HepG2 (cell line): ENCODE results near the gene DNAI4. TPM values are rescaled to one million over a fixed set of nuclear protein-coding genes. Genes with fewer than 3 reads are reported as not detected.

Experiments used
- ATAC-seq: fragments of 200-7000 bp; cut with Tn5 transposase; 3 replicates; pipeline ENCODE4 v1.9.1; 2020; ENCODE audit warnings: mild to moderate bottlenecking, moderate library complexity
- BruUV-seq: library from RNA; stranded (reverse); fragments of 400-500 nt; replicated peaks from 2 replicates; lab custom pipeline; 2021; lab: Mats Ljungman, UMichigan
- CTCF ChIA-PET: fragments of 300-600 bp; formaldehyde crosslinking; extraction: SDS; loops from one replicate; lab custom pipeline; 2021; ENCODE audit warnings: low total read pairs, inconsistent platforms, low intra/inter-chr PET ratio; lab: Yijun Ruan, JAX
- POLR2A ChIA-PET: fragments of 350-600 bp; sonication (Branson Sonifier 250); formaldehyde crosslinking; loops from one replicate; lab custom pipeline; 2020; ENCODE audit warnings: antibody characterized with exemption, inconsistent platforms; lab: Yijun Ruan, JAX
- DNase-seq: peaks from one replicate; pipeline ENCODE4 v3.0.0-alpha.2; 2015; ENCODE audit warnings: low spot score
- FAIRE-seq: peaks from 3 replicates; lab custom pipeline; 2011; peaks lifted over from hg19 to GRCh38; lab: Jason Lieb, UNC
- H2AFZ ChIP-seq: one replicate; pipeline ENCODE4 v1.6.1; 2011; ENCODE audit warnings: low read length, inconsistent platforms
- H3K27ac ChIP-seq: fragments of 300-600 bp; 3 replicates; pipeline ENCODE4 v1.8.0; 2011; ENCODE audit warnings: mixed run types, mild to moderate bottlenecking, mixed read lengths, low read length, inconsistent platforms; ENCODE audit not compliant: insufficient read depth; ENCODE audit errors: extremely low read length
- H3K27me3 ChIP-seq, 2 experiments: fragments of 200-600 bp in 1 of 2; 2 replicates in 1 of 2; 3 replicates in 1 of 2; pipeline versions ENCODE4 v1.6.0 to v1.8.0; 2011; ENCODE audit warnings: low read length in 2 of 2, mild to moderate bottlenecking in 2 of 2, moderate library complexity in 2 of 2, inconsistent platforms in 1 of 2; ENCODE audit not compliant: insufficient read depth in 2 of 2, control insufficient read depth in 1 of 2
- H3K36me3 ChIP-seq, 2 experiments: fragments of 200-600 bp in 1 of 2; replicated peaks in 1 of 2; 2 replicates in 1 of 2; 3 replicates in 1 of 2; pipeline versions ENCODE4 v1.5.1 to v1.8.0; 2011; ENCODE audit warnings: low read length in 2 of 2, inconsistent platforms in 1 of 2; ENCODE audit not compliant: insufficient read depth in 2 of 2, control insufficient read depth in 1 of 2
- H3K4me1 ChIP-seq: 2 replicates; pipeline ENCODE4 v1.5.1; 2012; ENCODE audit warnings: low read length, inconsistent platforms; ENCODE audit not compliant: insufficient read depth
- H3K4me2 ChIP-seq: 2 replicates; pipeline ENCODE4 v1.6.0; 2011; ENCODE audit warnings: low read depth, low read length, inconsistent platforms
- H3K4me3 ChIP-seq, 3 experiments: fragments of 200-600 bp in 1 of 3; sonication (generic), shearing (Covaris generic) in 1 of 3; replicated peaks in 1 of 3; 2 replicates each; pipeline ENCODE4 v1.5.1; 2011 to 2016; ENCODE audit warnings: low read length in 3 of 3, inconsistent platforms in 2 of 3, low read depth in 2 of 3, mild to moderate bottlenecking in 2 of 3, control low read depth in 1 of 3, mixed read lengths in 1 of 3; ENCODE audit not compliant: insufficient read depth in 1 of 3
- H3K79me2 ChIP-seq: one replicate; pipeline ENCODE4 v1.6.1; 2011; ENCODE audit warnings: low read length, inconsistent platforms; ENCODE audit not compliant: insufficient read depth
- H3K9ac ChIP-seq: 2 replicates; pipeline ENCODE4 v1.6.0; 2011; ENCODE audit warnings: mild to moderate bottlenecking, low read depth, low read length, inconsistent platforms; ENCODE audit not compliant: insufficient read depth
- H3K9me3 ChIP-seq: 2 replicates; pipeline ENCODE4 v1.5.1; 2012; ENCODE audit warnings: mild to moderate bottlenecking, low read length
- H4K20me1 ChIP-seq: 2 replicates; pipeline ENCODE4 v1.6.0; 2011; ENCODE audit warnings: inconsistent platforms, mild to moderate bottlenecking, low read length, moderate library complexity; ENCODE audit not compliant: insufficient read depth
- KDM5A ChIP-seq: fragments of 200-600 bp; sonication (generic); IDR thresholded peaks from 2 replicates; pipeline ENCODE4 v1.7.0; 2018; ENCODE audit warnings: antibody characterized with exemption, mild to moderate bottlenecking, low read length, borderline replicate concordance
- RBFOX2 ChIP-seq: fragments of 200-400 bp; formaldehyde crosslinking; IDR thresholded peaks from 2 replicates; pipeline ENCODE4 v1.6.1; 2017; ENCODE audit warnings: low read depth, mild to moderate bottlenecking, low read length
- RELA ChIP-seq: sonication (generic); formaldehyde crosslinking; IDR thresholded peaks from 2 replicates; pipeline ENCODE4 v1.4.0; 2020; ENCODE audit warnings: missing genetic modification reagents
- SRSF1 ChIP-seq: fragments of 200-400 bp; formaldehyde crosslinking; optimal IDR thresholded peaks from 2 replicates; pipeline ENCODE3; 2017; ENCODE audit warnings: mild to moderate bottlenecking, low read depth, low read length, moderate library complexity
- ZNF263 ChIP-seq: sonication (generic); formaldehyde crosslinking; IDR thresholded peaks from 2 replicates; pipeline ENCODE4 v1.4.0; 2020; ENCODE audit warnings: missing genetic modification reagents
- ZSCAN9 ChIP-seq: IDR thresholded peaks from 2 replicates; pipeline ENCODE4 v1.6.1; 2016; ENCODE audit warnings: borderline replicate concordance
- WGBS: methylation state at CpG from one replicate; pipeline ENCODE4 v1.1.6; 2017; ENCODE audit warnings: low lambda C conversion rate; 5-methylcytosine and 5-hydroxymethylcytosine counted together
- in situ Hi-C: cut with HindIII; loops from 2 replicates; pipeline ENCODE4 v1.10.0; 2017; ENCODE audit warnings: low pct_unique_long_range_greater_than_20kb; ENCODE audit not compliant: extremely low pct_ligation_motif_present
- intact Hi-C: fragments of 100-400 bp; cut with micrococcal nuclease; formaldehyde crosslinking; loops from one replicate; pipeline ENCODE4 v1.10.0; 2022; ENCODE audit not compliant: unreplicated experiment
- polyA plus RNA-seq, 8 experiments: library from polyadenylated mRNA; depleted of rRNA in 3 of 8; stranded (reverse) in 7 of 8; unstranded in 1 of 8; fragments of >200 nt; fragmentation: Illumina TruSeq in 4 of 8; extraction: Trizol in 4 of 8; gene quantifications; 2 replicates each; pipeline versions ENCODE4 v1.2.1 to v1.2.3, GENCODE V29; 2011 to 2016; ENCODE audit warnings: low read depth in 4 of 8, missing spikeins in 1 of 8, mixed read lengths in 1 of 8; ENCODE audit not compliant: insufficient read depth in 1 of 8
- total RNA-seq, 5 experiments: library from RNA; depleted of rRNA; stranded (reverse); fragments of >200 nt; fragmentation: Illumina TruSeq; extraction: Trizol; gene quantifications; 2 replicates each; pipeline ENCODE4 v1.2.3, GENCODE V29; 2016; ENCODE audit warnings: low read depth in 1 of 5
- TF ChIP-seq, protein P1 (sequence below): sonication (generic); formaldehyde crosslinking; IDR thresholded peaks from 2 replicates; pipeline ENCODE4 v1.8.0; 2022; ENCODE audit warnings: missing genetic modification reagents, mild to moderate bottlenecking, borderline replicate concordance

DNAI4 gene
- total and polyA plus RNA-seq, 2 of the 13 experiments (the other 11 are each of a cell fraction or from before 2014, with no cell fraction given) = 0.04 to 0.08 TPM

DNA sequence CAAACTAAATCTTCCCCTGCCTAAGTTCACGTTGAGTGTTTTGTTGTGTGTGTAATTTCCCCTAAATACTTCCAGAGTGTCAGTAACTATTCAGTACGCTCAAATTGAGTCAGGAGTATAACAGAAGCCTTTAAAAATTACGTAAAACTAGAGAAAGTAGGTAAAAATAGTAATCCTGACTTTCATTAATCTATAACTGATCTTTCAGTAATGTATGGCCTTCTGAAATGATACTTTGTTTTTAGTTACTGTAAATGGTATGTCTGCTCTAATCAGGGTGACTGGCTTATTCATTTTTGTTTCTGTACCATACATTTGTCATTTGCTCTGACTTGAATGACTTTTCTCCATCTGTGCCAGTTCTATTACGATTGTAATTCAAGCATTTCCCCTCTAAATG lies 29.6 kb upstream of the DNAI4 start:
- ChIA-PET CTCF (no interaction called here), POLR2A (interaction anchor here (1.3 kb wide), 1 partner anchor 24 kb away, joined by 3 read pairs; no protein-coding TSS in a partner anchor)
- no peak overlapping the region for H3K9ac ChIP-seq
- 96% methylated on average over 4 of the region's 4 CpGs for WGBS
- no peaks in the 10 kb centered on the region for H3K4me1 ChIP-seq
- no peak for TF ChIP-seq RELA (CRISPR knock-in tag)
- no peak for TF ChIP-seq ZSCAN9
- TF ChIP-seq, protein P1, sequence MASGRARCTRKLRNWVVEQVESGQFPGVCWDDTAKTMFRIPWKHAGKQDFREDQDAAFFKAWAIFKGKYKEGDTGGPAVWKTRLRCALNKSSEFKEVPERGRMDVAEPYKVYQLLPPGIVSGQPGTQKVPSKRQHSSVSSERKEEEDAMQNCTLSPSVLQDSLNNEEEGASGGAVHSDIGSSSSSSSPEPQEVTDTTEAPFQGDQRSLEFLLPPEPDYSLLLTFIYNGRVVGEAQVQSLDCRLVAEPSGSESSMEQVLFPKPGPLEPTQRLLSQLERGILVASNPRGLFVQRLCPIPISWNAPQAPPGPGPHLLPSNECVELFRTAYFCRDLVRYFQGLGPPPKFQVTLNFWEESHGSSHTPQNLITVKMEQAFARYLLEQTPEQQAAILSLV (CRISPR knock-in tag) = no peak
- TF ChIP-seq ZNF263 (CRISPR knock-in tag) = no peak
- in situ Hi-C loops = no loop called here
- no peak overlapping the region for H3K4me3 ChIP-seq
- no peaks in the 10 kb centered on the region for H3K27me3 ChIP-seq
- no peak overlapping the region for H3K4me2 ChIP-seq
- intact Hi-C loops = no loop called here
- no peaks in the 10 kb centered on the region for H3K9me3 ChIP-seq
- no peak overlapping the region for H2AFZ ChIP-seq
- no peak for DNase-seq
- BruUV-seq = no TSS peak
- H3K27ac ChIP-seq = no peak overlapping the region
- no peak for ATAC-seq
- FAIRE-seq = no peak
- H3K79me2 ChIP-seq = no peaks in the 10 kb centered on the region
- H3K36me3 ChIP-seq = peaks cover 0 to 48% of the 10 kb centered on the region in 2 experiments
- peaks cover 4% of the 10 kb centered on the region; the same call in 1 of the 2 replicates for H4K20me1 ChIP-seq

DNA sequence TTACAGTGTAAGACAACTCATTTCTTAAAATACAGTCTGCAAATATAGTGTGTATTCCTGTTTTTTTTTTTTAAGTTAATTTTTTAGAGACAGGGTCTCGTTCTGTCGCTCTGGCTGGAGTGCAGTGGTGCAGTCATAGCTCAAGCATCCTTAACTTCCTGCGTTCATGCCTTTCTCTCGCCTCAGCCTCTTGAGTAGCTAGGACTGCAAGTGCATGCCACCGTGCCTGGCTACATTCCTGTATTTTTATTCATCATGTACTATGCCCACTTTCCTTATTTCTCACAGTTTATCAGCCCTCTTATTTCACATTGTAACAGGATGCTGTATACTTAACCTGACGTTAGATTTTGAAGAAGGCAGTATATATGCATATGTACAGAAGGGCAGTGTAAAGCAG lies 26.9 kb upstream of the DNAI4 start:
- no peak overlapping the region for H3K9ac ChIP-seq
- H2AFZ ChIP-seq = no peak overlapping the region
- in situ Hi-C loops (no loop called here), intact Hi-C loops (no loop called here)
- H3K27ac ChIP-seq = no peak overlapping the region
- no peaks in the 10 kb centered on the region for H3K9me3 ChIP-seq
- BruUV-seq = no TSS peak
- POLR2A ChIA-PET = no interaction called here
- H4K20me1 ChIP-seq = peaks cover 4% of the 10 kb centered on the region; the same call in 1 of the 2 replicates
- CTCF ChIA-PET = no interaction called here
- ATAC-seq = no peak
- no peak for DNase-seq
- no peak for FAIRE-seq
- H3K79me2 ChIP-seq = peaks cover 3% of the 10 kb centered on the region
- H3K4me1 ChIP-seq = no peaks in the 10 kb centered on the region
- H3K4me3 ChIP-seq = no peak overlapping the region
- 98% methylated on average over 6 of the region's 6 CpGs for WGBS
- TF ChIP-seq RBFOX2 (no peak), SRSF1 (no peak), KDM5A (no peak)
- TF ChIP-seq, all 625 proteins: peak for 0
- Histone ChIP-seq H3K4me2 (no peak overlapping the region), H3K36me3 (peaks cover 2 to 53% of the 10 kb centered on the region in 2 experiments), H3K27me3 (no peaks in the 10 kb centered on the region)
